HG02642 (cell line): ENCODE measurements around the gene CD72.
A peak's percentile ranks its signal among the peaks of the same experiment; 100 is the strongest.
"Not testable (repeated sequence)": the region's sequence is repeated elsewhere in the genome, so short reads cannot be mapped to it uniquely, and the experiment has no call there.

Source experiments
- ATAC-seq: cut with Tn5 transposase; IDR thresholded peaks from one replicate; pipeline ENCODE4 v1.9.1; 2021; ENCODE audit warnings: mild to moderate bottlenecking; ENCODE audit not compliant: unreplicated experiment, poor library complexity

CD72 gene

GRCh38 chr9:35650341-35651158 is 32.3 kb upstream of the CD72 start, which contains the start of gene SIT1:
Gene SIT1, minus strand, starts transcription at chr9:35650931. Its CDS starts 78 bp downstream, at chr9:35650853.
- no peak for ATAC-seq

GRCh38 chr9:35649431-35650340 is 31.5 kb upstream of the CD72 start:
- ATAC-seq: no peak

DNA sequence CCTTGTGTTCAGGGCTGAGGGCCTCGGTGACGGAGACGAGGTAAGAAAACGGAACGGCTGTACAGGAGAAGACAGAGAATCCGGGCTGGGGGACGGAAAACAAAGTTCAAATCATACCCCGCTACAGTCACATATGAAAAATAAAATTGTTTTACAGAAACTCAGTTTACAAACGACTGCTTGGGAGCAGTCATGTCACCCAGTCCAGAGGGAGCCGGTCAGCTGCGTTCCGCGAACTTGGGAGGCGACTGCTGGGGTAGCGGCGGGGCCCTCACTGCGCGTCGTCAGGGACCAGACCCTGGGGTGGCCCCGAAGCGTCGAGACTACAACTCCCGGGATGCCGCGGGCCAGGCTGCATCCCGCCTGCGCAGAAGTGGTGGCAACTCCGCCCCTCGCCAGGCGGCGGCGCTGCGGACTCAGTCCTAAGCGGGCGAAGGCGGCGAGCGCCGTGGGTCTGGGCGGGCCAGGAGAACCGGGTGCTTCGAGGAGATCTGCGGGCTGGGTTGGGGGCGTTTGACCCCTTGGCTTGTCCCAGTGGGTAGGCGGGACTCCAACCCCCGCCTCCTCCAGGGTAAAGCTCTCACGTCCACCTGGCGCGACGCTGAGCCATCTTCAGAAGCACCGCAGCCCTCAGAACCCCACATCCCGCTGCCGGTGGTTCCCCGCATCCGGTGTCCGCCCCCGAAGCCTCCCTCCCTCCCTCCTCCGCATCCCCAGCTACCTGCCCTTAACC is 28.5 kb upstream of the CD72 start:
- ATAC-seq: peak; percentile 88

GRCh38 chr9:35646153-35646532 is 27.9 kb upstream of the CD72 start:
- no peak for ATAC-seq

GRCh38 chr9:35645736-35646135 is 27.5 kb upstream of the CD72 start:
- ATAC-seq: not testable (repeated sequence)

DNA sequence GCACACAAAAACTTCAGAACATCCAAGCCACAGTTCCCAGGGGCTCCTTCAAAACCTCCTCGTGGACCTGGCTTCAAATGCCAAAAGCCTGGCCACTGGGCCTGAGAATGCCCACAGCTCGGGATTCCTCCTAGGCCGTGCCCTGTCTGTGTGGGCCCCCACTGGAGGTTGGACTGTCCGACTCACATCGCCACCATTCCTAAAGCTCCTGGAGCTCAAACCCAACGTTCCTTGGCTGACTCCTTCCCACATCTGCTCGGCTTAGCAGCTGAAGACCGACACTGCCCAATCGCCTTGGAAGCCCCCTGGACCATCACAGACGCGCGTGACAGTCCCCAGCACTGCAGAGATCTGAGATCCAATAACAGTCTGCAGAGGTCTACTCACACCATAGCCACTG is 24.8 kb upstream of the CD72 start:
- no peak for ATAC-seq

GRCh38 chr9:35641478-35641877 is 23.3 kb upstream of the CD72 start:
- ATAC-seq: not testable (repeated sequence)

- not testable (repeated sequence) for ATAC-seq
These were observed 22.2 kb upstream of the CD72 start for GRCh38 chr9:35640431-35640830.

- no peak for ATAC-seq
These were observed 21.4 kb upstream of the CD72 start for GRCh38 chr9:35639631-35640030.

DNA sequence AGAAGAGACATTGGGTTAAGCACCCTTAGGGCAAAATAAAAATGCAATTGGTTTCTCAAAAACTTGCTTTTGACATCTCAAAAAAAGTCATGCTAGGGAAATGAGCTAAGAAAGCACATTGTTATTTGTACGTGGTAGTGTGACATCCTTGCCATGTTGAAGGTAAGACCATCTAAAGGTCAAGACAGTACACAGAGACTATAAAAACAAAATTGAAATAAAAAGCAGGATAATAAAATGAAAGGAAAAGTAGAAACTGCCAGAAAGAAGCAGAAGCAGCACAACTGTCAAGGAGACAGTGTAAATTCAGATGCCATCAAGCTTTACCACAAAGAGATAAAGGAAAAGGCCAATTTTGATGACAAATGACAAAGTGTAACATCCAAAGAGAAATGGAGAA is 21.0 kb upstream of the CD72 start:
- not testable (repeated sequence) for ATAC-seq

GRCh38 chr9:35638751-35639150 is 20.5 kb upstream of the CD72 start:
- ATAC-seq: not testable (repeated sequence)

GRCh38 chr9:35637427-35637955 is 19.3 kb upstream of the CD72 start:
- not testable (repeated sequence) for ATAC-seq

- not testable (repeated sequence) for ATAC-seq
These were observed 18.6 kb upstream of the CD72 start for GRCh38 chr9:35636877-35637246.

DNA sequence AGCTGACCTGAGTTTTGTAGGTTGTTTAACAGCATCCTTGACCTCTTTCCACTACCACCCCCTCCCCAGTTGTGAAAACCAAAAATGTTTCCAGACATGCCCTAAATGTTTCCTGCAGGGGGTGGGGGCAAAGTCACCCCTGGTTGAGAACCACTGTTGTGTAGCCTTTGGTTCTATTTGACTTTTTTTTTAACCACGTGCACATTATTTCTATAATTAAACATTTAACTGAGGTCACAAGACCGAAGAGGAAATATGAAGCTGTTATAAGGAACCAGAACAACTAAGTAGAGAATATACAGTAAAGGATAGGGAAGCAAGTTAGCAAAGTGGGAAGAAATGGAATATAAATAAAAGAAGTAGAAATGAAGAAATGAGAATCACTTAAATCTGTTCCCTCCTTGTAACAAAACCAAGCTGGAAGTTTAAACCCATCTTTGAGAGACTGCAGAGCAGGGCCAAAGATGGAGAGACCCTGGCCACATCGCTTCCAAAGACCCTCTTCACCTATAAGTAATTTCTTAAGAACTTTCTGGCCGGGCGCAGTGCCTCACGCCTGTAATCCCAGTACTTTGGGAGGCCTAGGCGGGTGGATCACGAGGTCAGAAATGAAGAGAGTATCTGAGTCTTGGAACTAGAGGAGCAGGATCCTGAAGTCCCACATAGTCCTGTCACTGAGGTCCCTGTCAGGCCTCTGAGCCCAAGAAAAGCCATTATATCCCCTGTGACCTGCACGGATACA is 18.1 kb upstream of the CD72 start:
- ATAC-seq: no peak

DNA sequence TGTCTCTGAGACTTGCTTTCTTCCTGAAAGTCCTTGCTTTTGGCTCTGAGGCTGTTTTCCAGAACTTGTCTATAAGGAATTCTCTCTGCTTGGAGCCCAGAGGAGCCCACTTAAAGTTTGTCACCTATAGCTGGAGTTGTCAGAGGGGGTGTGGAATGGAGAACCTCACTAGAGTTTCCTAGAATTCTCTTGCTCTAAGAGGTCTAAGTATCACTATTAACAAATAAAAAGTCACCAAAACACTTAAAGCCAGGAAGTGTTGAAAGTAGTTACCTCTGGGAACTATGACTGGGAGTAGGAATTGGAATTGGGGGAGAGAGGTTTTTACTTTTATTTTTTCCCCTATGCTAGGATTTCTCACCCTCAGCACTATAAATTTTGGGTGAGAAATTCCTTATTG is 17.5 kb upstream of the CD72 start:
- no peak for ATAC-seq

DNA sequence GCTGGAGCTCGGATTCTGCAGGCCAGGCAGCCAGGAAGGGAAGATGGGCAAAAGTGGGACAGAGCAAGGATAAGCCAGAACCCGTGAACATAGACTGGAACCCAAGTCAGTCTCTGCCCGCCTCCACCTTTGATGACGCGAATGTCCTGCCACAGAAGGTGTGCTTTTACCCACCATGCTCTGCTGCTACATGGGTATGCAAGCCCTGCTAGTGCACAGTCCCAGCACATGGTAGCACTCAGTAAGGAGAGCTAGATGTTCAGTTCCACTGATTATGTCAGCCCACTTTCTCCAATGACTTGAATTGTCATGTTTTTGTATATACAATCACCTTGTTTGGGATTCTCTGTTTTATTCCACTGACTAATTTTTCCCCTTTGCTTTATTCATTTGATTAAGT is 11.4 kb upstream of the CD72 start:
- ATAC-seq: no peak

DNA sequence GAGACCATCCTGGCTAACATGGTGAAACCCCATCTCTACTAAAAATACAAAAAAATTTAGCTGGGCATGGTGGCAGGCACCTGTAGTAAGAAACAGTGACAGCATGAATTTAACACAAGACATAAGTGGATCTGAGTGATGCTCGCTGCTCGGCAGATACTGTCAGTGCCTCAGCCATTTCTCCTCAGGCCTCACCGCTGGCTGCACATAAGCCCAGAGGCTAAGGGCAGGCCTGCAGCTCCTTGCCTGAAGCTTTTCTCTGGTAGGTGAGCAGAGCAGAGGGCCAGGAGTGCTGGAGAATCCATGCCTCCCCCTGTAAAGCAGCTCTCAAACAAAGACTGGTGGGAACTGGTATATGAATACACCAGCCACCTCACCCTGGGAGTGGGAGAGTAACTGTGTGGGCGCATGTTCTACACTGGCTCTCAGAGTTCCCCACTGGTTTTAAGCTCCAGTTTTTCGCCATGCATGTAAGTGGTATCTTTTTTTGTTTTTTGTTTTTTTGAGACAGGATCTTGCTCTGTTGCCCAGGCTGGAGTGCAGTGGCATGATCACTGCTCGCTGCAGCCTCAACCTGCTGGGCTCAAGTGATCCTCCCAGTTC is 10.3 kb upstream of the CD72 start:
- ATAC-seq: no peak

- no peak for ATAC-seq
These were observed 9.4 kb upstream of the CD72 start for GRCh38 chr9:35627575-35627974.

GRCh38 chr9:35619800-35620158 is 1.6 kb upstream of the CD72 start:
- ATAC-seq: peak; percentile 61
